BJ (cell line): ENCODE measurements around the gene ALDH16A1. TPM values are rescaled to one million over a fixed set of nuclear protein-coding genes. Genes with fewer than 3 reads are reported as not detected.
A peak's percentile ranks its signal among the peaks of the same experiment; 100 is the strongest.
"Not testable (repeated sequence)": the region's sequence is repeated elsewhere in the genome, so short reads cannot be mapped to it uniquely, and the experiment has no call there.

Experiments
- CTCF ChIA-PET: fragments of 350-600 bp; formaldehyde crosslinking; extraction: SDS; loops from one replicate; lab custom pipeline; 2021; ENCODE audit warnings: antibody characterized with exemption, inconsistent platforms; lab: Yijun Ruan, JAX
- POLR2A ChIA-PET: fragments of 300-600 bp; sonication (Branson Sonifier 250); formaldehyde crosslinking; extraction: SDS; loops from one replicate; lab custom pipeline; 2021; ENCODE audit warnings: antibody characterized with exemption; lab: Charles Lee
- DNase-seq: peaks from one replicate; pipeline ENCODE4 v3.0.0-alpha.2; 2011; ENCODE audit warnings: low read depth
- H3K27me3 ChIP-seq: 2 replicates; pipeline ENCODE4 v1.6.0; 2011; ENCODE audit warnings: low read length; ENCODE audit not compliant: control insufficient read depth, insufficient read depth
- H3K36me3 ChIP-seq: 2 replicates; pipeline ENCODE4 v1.5.1; 2011; ENCODE audit warnings: low read length; ENCODE audit not compliant: control insufficient read depth, insufficient read depth
- H3K4me3 ChIP-seq: 2 replicates; pipeline ENCODE4 v1.5.1; 2011; ENCODE audit warnings: low read depth, mild to moderate bottlenecking, control low read depth, low read length
- CTCF ChIP-seq: IDR thresholded peaks from 2 replicates; pipeline ENCODE4 v1.5.1; 2011; ENCODE audit warnings: low read depth, mild to moderate bottlenecking, control low read depth, inconsistent platforms, low read length, moderate library complexity; ENCODE audit not compliant: insufficient read depth
- polyA plus RNA-seq: library from polyadenylated mRNA; depleted of rRNA; stranded (reverse); fragments of >200 nt; gene quantifications from 2 replicates; pipeline ENCODE4 v1.2.3, GENCODE V29; 2011

ALDH16A1 gene
- polyA plus RNA-seq, 1 experiment: 15.0 TPM

- Histone ChIP-seq H3K27me3 (no peaks in the 10 kb centered on the region), H3K36me3 (peaks cover 4% of the 10 kb centered on the region), H3K4me3 (no peak overlapping the region)
- DNase-seq: no peak
- no peak for TF ChIP-seq CTCF
- POLR2A ChIA-PET: no interaction called here
- CTCF ChIA-PET: interaction anchor here (1.2 to 2.1 kb wide), 3 partner anchors 8 to 100 kb away, joined by 3 to 7 read pairs (median 7); no protein-coding TSS in a partner anchor
These were observed 17.0 kb downstream of the ALDH16A1 start for GRCh38 chr19:49469828-49470614.

GRCh38 chr19:49470615-49470978 lies 17.6 kb downstream of the ALDH16A1 start:
- Histone ChIP-seq H3K4me3 (no peak overlapping the region), H3K27me3 (no peaks in the 10 kb centered on the region), H3K36me3 (peaks cover 3% of the 10 kb centered on the region)
- CTCF ChIA-PET: interaction anchor here (0.7 to 2.1 kb wide), 3 partner anchors 12 to 100 kb away, joined by 3 to 7 read pairs (median 7); no protein-coding TSS in a partner anchor
- TF ChIP-seq CTCF: no peak
- POLR2A ChIA-PET: no interaction called here
- no peak for DNase-seq

- no peaks in the 10 kb centered on the region; the same call in 1 of the 2 replicates for H3K36me3 ChIP-seq
- TF ChIP-seq CTCF: no peak
- H3K27me3 ChIP-seq: no peaks in the 10 kb centered on the region
- POLR2A ChIA-PET: no interaction called here
- CTCF ChIA-PET: interaction anchor here (0.5 to 2.4 kb wide), 9 partner anchors 14 to 199 kb away, joined by 3 to 20 read pairs (median 9); partner anchors contain the start of genes ALDH16A1 and PIH1D1
- DNase-seq: no peak
- H3K4me3 ChIP-seq: no peak overlapping the region
These were observed 19.9 kb downstream of the ALDH16A1 start for GRCh38 chr19:49472936-49473335.

GRCh38 chr19:49473501-49473867 lies 20.5 kb downstream of the ALDH16A1 start:
- not testable (repeated sequence) for H3K36me3 ChIP-seq, DNase-seq, H3K27me3 ChIP-seq
- ChIA-PET POLR2A (interaction anchor here (0.6 kb wide), 1 partner anchor 397 kb away, joined by 3 read pairs; no protein-coding TSS in a partner anchor), CTCF (interaction anchor here (0.7 to 2.4 kb wide), 15 partner anchors 8 to 199 kb away, joined by 3 to 20 read pairs (median 6); partner anchors contain the start of genes ALDH16A1, NOSIP, PIH1D1 and PRRG2)
- H3K4me3 ChIP-seq: peak overlapping the region; percentile 80

GRCh38 chr19:49473868-49474541 lies 21.0 kb downstream of the ALDH16A1 start, which contains the start of gene FLT3LG:
Gene FLT3LG (plus strand): TSS chr19:49474215. CDS start chr19:49474640, 425 bp downstream.
- Histone ChIP-seq H3K36me3 (no peaks in the 10 kb centered on the region; the same call in 1 of the 2 replicates), H3K27me3 (no peaks in the 10 kb centered on the region), H3K4me3 (peak within 1 kb of the TSS; percentile 80)
- CTCF ChIA-PET: interaction anchor here (0.7 to 2.4 kb wide), 15 partner anchors 9 to 198 kb away, joined by 3 to 20 read pairs (median 6); partner anchors contain the start of genes ALDH16A1, NOSIP, PIH1D1 and PRRG2
- no peak for DNase-seq
- POLR2A ChIA-PET: interaction anchor here (0.6 kb wide), 1 partner anchor 397 kb away, joined by 3 read pairs; no protein-coding TSS in a partner anchor
- TF ChIP-seq CTCF: peak; percentile 98
